Keratinocyte (primary cell): ENCODE measurements around the gene KRTAP24-1.

Source experiments
- CTCF ChIP-seq, 3 experiments: IDR thresholded peaks in 1 of 3; conservative IDR thresholded peaks in 1 of 3; optimal IDR thresholded peaks in 1 of 3; 2 replicates in 2 of 3; 3 replicates in 1 of 3; pipeline versions ENCODE3 to v1.5.1; 2011; ENCODE audit warnings: low read length in 3 of 3, mild to moderate bottlenecking in 3 of 3, moderate library complexity in 2 of 3, control low read depth in 1 of 3, inconsistent platforms in 1 of 3; ENCODE audit not compliant: insufficient read depth in 2 of 3; ENCODE audit errors: extremely low read depth in 1 of 3
- EZH2 ChIP-seq: IDR thresholded peaks from one replicate; pipeline ENCODE4 v1.6.1; 2012; ENCODE audit warnings: inconsistent platforms, mild to moderate bottlenecking, low read length, moderate library complexity

DNA sequence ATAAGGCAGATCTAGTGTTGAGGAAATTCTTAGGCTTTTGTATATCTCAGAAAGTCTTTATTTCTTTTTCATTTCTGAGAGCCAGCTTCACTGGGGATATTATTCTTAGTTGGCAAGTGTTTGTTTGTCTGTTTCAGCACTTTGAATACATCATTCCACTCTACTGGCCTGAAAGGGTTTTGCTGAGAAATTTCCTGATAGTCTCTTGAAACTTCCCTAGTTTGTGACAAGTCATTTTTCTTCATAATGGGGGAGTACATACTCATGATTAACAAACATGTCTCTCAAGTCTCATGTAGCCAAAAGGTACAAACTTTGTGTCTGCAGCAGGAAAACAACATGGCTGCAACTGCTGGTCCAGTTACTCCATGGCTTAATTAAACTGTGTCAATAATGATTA lies 43.6 kb upstream of the KRTAP24-1 start:
- no peak for TF ChIP-seq CTCF (optimal IDR thresholded peaks at IDR 0.05 in 1 of 3, IDR thresholded peaks at IDR 0.05 in 1 of 3, conservative IDR thresholded peaks at IDR 0.05 in 1 of 3; ENCODE audit: extremely low read depth in 1 of 3, insufficient read depth in 2 of 3, low read length in 3 of 3)
- TF ChIP-seq EZH2, result no peak
